Endothelial cell (in vitro differentiated cells): Measurements from ENCODE around the gene CHCHD5. TPM values are rescaled to one million over a fixed set of nuclear protein-coding genes. Genes with fewer than 3 reads are reported as not detected.
"Not testable (repeated sequence)": the region's sequence is repeated elsewhere in the genome, so short reads cannot be mapped to it uniquely, and the experiment has no call there.

Experiments used
- DNase-seq: peaks from one replicate; pipeline ENCODE4 v3.0.0; 2021; ENCODE audit warnings: low spot score
- H3K27ac Mint-ChIP-seq: one replicate; pipeline ENCODE4 v1.8.0; 2021; ENCODE audit warnings: mixed read lengths, inconsistent platforms; ENCODE audit not compliant: unreplicated experiment
- H3K27me3 Mint-ChIP-seq: one replicate; pipeline ENCODE4 v1.8.0; 2021; ENCODE audit warnings: mild to moderate bottlenecking, moderate library complexity, mixed read lengths, inconsistent platforms; ENCODE audit not compliant: unreplicated experiment
- H3K36me3 Mint-ChIP-seq: one replicate; pipeline ENCODE4 v1.8.0; 2021; ENCODE audit warnings: mild to moderate bottlenecking, low read depth, mixed read lengths, inconsistent platforms; ENCODE audit not compliant: unreplicated experiment
- H3K4me1 Mint-ChIP-seq: one replicate; pipeline ENCODE4 v1.8.0; 2021; ENCODE audit warnings: mild to moderate bottlenecking, mixed read lengths, inconsistent platforms; ENCODE audit not compliant: unreplicated experiment
- H3K4me3 Mint-ChIP-seq: one replicate; pipeline ENCODE4 v1.8.0; 2021; ENCODE audit warnings: mild to moderate bottlenecking, mixed read lengths, inconsistent platforms; ENCODE audit not compliant: unreplicated experiment
- H3K9me3 Mint-ChIP-seq: one replicate; pipeline ENCODE4 v1.8.0; 2021; ENCODE audit warnings: mixed read lengths, inconsistent platforms; ENCODE audit not compliant: unreplicated experiment
- total RNA-seq: library from RNA; stranded (reverse); fragmentation: NEBNext Ultra II Directional; extraction: Animal tissue kit (Norgen Biotek cat#: 25700); gene quantifications from one replicate; pipeline ENCODE4 v1.2.1, GENCODE V29; 2021; ENCODE audit not compliant: unreplicated experiment
- TF ChIP-seq, protein P1 (sequence below): fragments of 200-600 bp; sonication (generic); IDR thresholded peaks from one replicate; pipeline ENCODE4 v1.5.0; 2021; ENCODE audit warnings: antibody characterized with exemption; ENCODE audit not compliant: unreplicated experiment

The CHCHD5 gene
- total RNA-seq, 1 donor from 2014 or later = 27.4 TPM

DNA sequence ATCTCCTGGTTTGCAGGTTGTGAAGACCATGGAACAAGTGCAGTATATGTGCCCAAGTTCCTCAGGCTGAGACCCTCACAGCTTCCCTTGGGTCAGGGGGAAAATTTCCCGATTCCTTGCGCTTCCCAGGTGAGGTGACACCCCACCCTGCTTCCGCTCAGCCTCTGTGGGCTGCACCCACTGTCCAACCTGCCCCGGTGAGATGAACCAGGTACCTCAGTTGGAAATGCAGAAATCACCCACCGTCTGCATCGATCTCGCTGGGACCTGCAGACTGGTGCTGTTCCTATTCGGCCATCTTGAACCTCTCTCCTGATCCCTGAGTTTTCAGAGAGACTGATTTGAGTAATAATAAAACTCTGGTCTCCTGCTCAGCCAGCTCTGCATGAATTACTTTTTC is 30.6 kb downstream of the CHCHD5 start:
- no peak overlapping the region for H3K4me3 Mint-ChIP-seq
- no peaks in the 10 kb centered on the region for H3K9me3 Mint-ChIP-seq
- no peaks in the 10 kb centered on the region for H3K36me3 Mint-ChIP-seq
- DNase-seq = no peak
- H3K27ac Mint-ChIP-seq = no peak overlapping the region
- H3K4me1 Mint-ChIP-seq = no peaks in the 10 kb centered on the region
- no peaks in the 10 kb centered on the region for H3K27me3 Mint-ChIP-seq
- TF ChIP-seq, protein P1, sequence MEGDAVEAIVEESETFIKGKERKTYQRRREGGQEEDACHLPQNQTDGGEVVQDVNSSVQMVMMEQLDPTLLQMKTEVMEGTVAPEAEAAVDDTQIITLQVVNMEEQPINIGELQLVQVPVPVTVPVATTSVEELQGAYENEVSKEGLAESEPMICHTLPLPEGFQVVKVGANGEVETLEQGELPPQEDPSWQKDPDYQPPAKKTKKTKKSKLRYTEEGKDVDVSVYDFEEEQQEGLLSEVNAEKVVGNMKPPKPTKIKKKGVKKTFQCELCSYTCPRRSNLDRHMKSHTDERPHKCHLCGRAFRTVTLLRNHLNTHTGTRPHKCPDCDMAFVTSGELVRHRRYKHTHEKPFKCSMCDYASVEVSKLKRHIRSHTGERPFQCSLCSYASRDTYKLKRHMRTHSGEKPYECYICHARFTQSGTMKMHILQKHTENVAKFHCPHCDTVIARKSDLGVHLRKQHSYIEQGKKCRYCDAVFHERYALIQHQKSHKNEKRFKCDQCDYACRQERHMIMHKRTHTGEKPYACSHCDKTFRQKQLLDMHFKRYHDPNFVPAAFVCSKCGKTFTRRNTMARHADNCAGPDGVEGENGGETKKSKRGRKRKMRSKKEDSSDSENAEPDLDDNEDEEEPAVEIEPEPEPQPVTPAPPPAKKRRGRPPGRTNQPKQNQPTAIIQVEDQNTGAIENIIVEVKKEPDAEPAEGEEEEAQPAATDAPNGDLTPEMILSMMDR = no peak

DNA sequence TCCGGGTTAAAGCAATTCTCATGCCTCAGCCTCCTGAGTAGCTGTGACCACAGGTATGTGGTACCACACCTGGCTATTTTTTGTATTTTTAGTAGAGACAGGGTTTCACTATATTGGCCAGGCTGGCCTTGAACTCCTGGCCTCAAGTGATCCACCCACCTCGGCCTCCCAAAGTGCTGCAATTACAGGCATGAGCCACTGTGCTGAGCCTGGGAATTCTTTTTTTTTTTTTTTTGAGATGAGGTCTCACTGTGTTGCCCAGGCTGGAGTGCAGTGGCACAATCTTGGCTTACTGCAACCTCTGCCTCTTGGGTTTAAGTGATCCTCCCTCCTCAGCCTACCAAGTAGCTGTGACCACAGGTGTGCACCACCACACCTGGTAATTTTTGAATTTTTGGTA is 31.4 kb downstream of the CHCHD5 start:
- H3K27me3 Mint-ChIP-seq, H3K9me3 Mint-ChIP-seq, H3K36me3 Mint-ChIP-seq, DNase-seq, H3K27ac Mint-ChIP-seq, H3K4me3 Mint-ChIP-seq, H3K4me1 Mint-ChIP-seq: not testable (repeated sequence)

DNA sequence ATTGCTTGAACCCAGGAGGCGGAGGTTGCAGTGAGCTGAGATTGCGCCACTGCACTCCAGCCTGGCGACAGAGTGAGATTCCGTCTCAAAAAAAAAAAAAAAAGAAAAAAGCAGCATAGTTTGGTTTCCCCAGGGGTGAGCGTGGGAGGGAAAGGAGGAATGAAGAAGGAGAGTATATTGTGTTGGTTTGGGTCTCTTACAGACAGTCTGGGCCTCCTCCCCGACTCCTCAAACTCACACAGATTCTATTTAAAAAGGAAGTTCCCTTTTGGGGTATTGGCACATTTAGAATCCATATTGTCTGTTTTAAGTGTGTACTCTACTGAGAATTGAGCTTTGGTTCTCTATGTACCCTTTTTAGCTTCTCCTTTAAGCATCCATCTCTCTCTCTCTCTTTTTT is 34.0 kb downstream of the CHCHD5 start:
- DNase-seq = no peak
- Mint-ChIP-seq H3K9me3 (no peaks in the 10 kb centered on the region), H3K4me3 (no peak overlapping the region)

DNA sequence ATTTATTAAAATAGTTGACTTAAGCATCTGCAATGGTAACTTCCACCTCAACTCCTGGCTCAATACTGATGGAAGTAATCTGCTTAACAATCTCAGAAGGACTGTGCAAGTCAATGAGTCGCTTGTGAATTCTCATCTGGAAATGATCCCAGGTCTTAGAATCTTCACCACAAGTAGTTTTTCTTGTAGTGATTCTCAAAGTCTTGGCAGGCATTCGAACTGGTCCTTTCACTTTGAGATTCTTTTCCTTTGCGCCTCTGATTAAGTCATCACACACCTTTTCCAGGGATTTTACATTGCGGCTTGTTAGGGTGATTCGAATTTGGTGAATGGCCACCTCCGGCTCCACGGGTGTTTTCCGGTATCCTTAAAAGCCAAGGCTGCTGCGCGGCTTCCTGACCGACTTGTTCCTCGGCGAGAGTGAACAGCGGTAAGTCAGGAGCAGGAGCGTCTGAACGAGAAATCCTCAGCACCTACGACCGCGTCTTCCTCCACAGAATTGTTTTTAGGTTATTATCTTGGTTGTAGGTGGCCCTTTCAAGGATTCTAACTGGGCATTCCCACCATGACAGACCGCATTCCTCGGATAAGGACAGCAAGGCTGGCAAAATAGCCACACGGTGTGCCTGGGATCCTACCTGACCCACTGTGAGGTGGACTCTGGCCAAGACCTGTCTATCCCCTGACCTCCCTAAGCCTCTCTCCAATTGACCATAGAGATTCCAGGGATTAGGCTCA is 37.5 kb downstream of the CHCHD5 start:
- Mint-ChIP-seq H3K27me3 (no peaks in the 10 kb centered on the region), H3K27ac (no peak overlapping the region), H3K9me3 (no peaks in the 10 kb centered on the region), H3K36me3 (no peaks in the 10 kb centered on the region), H3K4me1 (peaks cover 8% of the 10 kb centered on the region), H3K4me3 (no peak overlapping the region)
- no peak for DNase-seq
- TF ChIP-seq, protein P1 = no peak

More for the DNA sequence above, 34.0 kb downstream of the CHCHD5 start:
- TF ChIP-seq, protein P1 = no peak
- Mint-ChIP-seq H3K27ac (no peak overlapping the region), H3K4me1 (no peaks in the 10 kb centered on the region), H3K36me3 (no peaks in the 10 kb centered on the region), H3K27me3 (no peaks in the 10 kb centered on the region)

DNA sequence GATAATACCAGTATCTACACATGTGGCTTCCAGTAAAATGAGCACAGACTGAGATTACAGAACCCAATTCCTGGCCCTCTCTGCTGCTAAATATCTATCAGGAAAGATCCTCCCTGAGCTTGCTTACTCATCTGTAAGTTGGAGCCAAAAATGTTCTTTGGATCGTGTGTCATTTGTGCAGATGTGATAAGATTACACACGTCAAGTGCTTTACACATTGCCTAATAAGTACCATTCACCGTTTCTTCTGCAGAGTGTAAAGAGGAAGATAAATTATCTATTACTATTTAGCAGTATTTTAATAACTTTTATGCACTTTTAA is 38.1 kb downstream of the CHCHD5 start:
- TF ChIP-seq, protein P1 = no peak
- H3K27ac Mint-ChIP-seq = no peak overlapping the region
- peaks cover 13% of the 10 kb centered on the region for H3K4me1 Mint-ChIP-seq
- DNase-seq = no peak
- no peaks in the 10 kb centered on the region for H3K9me3 Mint-ChIP-seq
- no peaks in the 10 kb centered on the region for H3K27me3 Mint-ChIP-seq
- H3K4me3 Mint-ChIP-seq = no peak overlapping the region
- H3K36me3 Mint-ChIP-seq = no peaks in the 10 kb centered on the region
